COLO829 (cell line): ENCODE results near the gene TBL1XR1.
A peak's percentile ranks its signal among the peaks of the same experiment; 100 is the strongest.
"Not testable (repeated sequence)": the region's sequence is repeated elsewhere in the genome, so short reads cannot be mapped to it uniquely, and the experiment has no call there.

Experiments
- DNase-seq: peaks from one replicate; pipeline ENCODE4 v3.0.0; 2012; ENCODE audit warnings: low spot score

Gene TBL1XR1

DNA sequence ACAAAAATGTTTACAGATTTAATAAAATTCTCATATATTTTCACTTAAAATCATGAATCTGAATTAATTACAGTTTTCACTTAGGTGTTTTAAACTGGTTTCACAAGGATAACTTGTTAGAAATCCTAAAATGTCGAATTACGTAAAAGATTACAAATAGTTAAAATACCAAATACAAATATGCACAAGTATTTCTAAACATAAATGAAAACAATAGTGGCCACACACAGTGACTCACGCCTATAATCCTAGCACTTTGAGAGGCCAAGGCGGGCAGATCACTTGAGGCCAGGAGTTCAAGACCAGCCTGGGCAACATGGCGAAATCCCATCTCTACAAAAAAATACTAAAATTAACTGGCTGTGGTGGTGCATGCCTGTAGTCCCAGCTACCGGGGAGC, 10.9 kb upstream of the TBL1XR1 start:
- no peak for DNase-seq

DNA sequence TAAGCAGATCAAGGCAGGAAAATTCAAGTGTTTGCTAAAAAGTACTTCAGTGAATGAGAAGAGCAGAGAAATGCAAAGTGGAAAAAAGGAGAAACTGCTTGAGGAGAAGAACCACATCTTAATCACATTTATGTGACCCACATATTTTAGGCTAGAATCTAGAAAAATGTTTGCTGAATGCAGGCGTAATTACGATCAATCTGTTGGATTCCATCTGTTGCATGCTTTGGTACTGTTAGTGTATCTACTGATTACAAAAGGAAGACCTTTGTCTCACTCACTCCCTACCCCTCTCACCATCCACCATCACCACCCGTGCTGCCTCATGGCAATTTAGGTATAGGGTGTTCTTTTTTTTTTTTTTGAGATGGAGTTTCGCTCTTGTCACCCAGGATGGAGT, 9.7 kb upstream of the TBL1XR1 start:
- DNase-seq = no peak

DNA sequence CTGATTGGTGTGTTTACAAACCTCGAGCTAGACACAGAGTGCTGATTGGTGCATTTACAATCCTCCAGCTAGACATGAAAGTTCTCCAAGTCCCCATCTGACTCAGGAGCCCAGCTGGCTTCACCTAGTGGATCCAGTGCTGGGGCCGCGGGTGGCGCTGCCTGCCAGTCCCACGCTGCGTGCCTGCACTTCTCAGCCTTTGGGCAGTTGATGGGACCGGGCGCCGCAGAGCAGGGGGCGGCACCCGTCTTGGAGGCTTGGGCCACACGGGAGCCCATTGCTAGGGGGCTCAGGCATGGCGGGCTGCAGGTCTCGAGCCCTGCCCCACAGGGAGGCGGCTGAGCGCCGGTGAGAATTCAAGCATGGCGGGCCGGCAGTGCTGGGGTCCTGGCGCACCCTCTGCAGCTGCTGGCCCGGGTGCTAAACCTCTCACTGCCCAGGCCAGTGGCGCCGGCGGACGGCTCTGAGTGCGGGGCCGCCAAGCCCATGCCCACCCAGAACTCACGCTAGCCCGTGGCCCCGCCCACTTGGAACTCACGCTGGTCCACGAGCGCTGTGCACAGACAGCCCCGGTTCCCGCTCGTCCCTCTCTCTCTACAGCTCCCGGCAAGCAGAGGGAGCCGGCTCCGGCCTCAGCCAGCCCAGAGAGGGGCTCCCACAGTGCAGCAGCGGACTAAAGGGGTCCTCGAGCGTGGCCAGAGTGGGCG, 6.6 kb upstream of the TBL1XR1 start:
- DNase-seq = no peak

DNA sequence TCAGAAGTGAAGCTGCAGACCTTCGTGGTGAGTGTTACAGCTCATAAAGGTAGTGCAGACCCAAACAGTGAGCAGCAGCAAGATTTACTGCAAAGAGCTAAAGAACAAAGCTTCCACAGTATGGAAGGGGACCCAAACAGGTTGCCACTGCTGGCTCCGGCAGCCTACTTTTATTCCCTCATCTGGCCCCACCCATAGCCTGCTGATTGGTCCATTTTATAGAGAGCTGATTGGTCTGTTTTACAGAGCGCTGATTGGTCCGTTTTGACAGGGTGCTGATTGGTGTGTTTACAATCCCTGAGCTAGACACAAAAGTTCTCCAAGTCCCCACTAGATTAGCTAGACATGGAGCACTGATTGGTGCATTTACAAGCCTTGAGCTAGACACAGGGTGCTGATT, 5.7 kb upstream of the TBL1XR1 start:
- DNase-seq = not testable (repeated sequence)

DNA sequence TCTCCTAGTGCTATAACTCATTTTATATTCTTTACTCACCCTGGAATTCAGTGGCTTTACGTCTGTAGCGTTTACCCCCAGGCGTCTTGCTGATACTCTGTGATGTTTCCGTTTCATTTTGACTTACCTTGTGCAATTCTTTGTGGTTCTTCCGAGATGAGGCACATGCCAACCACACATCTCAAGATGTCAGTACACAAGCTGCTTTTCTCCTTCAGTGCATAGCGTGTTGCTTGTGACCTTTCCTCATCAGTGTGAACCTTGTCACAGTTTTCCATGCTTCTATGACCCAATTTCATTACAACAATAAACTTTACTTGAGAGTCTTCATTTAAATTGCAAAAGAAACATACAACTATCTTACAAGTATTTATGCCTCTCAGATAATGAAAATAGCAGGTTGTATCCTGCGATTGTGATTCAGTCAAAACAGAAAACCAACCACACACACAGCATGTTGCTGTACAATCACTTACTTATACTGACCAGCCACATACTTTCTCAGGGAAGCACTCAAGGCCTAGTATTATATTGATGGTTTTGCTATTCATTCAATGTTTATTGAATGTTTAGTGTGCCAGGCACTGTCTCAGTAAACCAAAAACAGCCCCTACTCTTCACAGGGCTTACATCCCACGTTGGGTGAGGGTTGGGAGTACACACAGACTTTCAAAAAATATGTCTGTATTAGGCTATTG, 4.6 kb upstream of the TBL1XR1 start:
- no peak for DNase-seq

DNA sequence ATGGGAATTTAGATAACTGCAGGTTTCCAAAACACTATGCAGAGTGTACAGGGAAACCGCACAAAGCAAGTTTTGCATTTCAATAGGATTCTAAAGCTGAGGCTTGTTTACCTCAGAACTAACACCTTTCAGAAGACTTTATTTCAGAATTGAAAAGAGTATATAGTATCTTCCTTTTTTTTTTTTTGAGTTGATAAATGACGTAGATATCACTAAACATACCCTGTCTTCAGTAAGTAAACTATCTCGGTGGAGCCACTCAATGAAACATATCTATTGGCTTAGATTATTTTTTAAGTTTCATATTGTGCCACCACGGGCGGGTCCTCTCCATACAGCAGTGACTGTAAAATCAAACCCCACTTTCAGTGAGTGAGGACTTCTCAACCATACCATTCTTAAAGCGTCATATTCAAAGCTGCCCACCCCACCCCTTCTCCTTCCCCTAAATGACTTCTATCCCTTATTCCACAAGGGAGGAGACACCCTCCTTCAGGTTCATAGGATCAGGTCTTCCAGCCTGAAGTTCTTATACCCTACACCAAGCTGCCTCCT, 2.0 kb upstream of the TBL1XR1 start:
- DNase-seq = no peak

DNA sequence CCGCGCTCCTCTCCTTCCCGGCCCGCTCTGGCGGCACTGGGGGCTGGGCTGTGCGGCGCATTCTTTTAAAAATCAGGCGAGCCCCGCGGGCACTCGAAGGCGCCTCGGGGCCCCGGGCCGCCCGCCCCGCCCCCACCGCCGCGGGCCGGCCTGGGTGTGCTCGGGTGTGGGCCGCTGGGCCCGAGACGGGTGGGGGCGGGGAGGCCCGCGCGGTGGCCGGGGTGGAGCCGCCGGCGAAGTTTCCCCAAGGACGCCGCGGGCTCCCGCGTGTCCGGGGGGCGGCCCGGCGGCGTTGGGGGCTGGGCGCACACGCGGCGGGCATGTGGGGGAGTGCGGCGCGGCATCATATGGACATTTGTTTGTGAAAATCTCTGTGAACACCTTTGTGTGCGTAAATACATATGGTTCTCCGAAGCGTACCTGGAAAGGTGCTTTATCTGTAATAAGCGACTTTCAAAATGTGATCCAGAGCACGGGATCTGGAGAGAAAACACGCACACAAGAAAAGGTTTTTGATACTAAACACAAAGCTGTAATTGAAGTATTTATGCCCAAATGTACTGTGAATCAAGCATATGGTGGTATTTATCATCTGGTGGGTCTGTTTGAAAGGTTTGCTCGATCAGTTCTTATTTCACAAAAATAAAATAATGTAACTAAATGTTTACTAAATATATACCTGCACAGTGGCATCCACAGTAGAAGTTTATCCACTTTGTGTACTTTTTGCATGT, 612 bp upstream of the TBL1XR1 start:
- peak; percentile 68 for DNase-seq

DNA sequence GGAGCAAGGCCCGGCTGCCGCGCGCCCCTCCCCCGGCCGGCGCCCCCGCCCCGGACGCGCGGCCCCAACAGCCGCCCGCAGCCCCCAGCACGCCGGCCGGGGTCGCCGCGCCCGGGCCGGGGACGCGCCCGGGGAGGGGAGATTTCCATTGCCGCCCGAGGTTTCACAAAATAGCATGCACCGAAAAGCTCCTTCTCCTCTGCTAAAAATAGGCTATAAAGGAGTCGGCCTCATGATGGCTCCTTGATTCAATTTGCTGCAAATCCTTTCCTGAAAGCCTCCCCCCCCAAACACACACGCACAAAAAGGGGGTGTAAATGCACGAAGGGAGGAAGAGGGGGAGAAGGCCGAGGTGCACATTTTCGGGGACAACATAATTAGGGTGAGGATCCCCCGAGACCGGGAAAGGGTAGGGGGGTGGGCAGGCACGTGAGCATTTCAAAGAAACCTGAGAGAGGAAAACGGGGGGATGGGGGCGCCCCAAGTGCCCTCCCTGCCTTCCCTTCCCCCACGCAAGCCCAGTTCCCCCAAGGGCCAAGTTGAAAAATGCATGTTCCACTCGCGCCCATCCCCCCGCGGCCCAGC, 734 bp downstream of the TBL1XR1 start:
- no peak for DNase-seq

DNA sequence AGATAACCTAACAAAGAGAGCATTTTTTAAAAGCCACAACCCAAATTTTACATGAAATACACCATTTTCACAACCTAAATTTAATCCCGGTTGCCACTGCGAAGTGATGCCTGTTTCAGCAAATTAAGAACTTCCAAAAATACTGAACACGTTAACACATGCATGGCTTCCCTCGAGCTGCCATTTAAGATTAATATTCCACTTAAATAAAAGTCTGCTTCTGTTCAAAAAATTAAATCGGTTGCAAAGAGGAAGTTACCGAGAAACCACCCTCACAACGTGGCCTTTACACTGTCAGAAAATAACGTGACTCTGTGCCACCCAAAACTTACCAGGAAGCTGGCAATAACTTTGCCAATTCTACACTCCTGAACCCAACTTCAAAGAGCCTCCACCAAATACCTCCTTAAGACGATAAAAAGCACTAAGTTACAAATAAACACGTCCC, 1.2 kb downstream of the TBL1XR1 start:
- no peak for DNase-seq

DNA sequence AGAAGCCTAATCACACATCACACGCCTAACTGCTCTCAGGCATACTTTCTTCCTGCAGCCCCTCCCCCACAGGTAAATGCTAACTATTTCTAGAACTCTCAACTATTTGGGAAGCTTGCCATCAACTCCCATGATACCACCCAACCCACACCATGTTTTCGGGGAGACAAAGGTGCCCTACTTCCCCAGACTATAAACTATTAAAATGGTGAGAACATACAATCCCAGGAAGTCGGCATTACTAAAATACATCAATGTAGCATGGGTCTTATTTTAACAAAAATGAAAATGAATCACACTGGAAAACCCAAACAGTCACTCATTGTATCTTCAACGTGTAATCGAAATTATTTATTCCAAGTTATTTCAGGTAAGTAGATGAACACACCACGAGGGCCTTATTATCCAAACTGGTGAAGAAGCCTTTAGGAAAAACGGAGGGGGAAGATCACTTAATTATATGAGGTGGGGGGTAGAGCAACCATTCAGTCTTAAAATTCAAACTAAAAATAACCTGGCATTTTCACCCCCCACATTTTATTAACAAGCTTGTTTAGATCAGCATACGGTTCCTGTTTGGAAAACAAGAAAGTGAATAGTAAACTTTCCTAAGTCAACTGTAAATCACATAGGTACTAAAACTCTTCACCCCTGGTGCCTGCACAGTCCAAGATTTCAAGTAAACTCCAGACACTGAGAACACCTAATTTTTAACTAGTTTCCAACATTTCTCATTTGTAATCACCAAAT, 1.9 kb downstream of the TBL1XR1 start:
- no peak for DNase-seq

DNA sequence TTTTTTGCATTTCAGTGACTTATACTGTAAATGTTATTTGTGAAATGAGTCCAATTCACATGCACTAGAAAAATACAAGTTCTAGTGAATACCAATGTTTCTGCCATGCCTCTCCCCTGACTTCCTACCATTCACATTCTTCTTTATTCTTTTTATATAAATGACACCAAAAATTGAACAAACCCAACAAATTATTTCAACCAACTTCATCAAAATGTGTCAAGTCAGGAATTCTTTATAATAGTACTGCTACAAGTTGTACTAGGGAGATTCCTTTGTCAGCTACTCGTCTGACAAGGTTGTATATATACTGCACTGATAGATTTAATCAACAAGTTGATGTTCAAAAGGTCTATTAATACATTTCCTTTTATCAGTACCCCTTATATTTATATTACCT, 3.0 kb downstream of the TBL1XR1 start:
- no peak for DNase-seq

DNA sequence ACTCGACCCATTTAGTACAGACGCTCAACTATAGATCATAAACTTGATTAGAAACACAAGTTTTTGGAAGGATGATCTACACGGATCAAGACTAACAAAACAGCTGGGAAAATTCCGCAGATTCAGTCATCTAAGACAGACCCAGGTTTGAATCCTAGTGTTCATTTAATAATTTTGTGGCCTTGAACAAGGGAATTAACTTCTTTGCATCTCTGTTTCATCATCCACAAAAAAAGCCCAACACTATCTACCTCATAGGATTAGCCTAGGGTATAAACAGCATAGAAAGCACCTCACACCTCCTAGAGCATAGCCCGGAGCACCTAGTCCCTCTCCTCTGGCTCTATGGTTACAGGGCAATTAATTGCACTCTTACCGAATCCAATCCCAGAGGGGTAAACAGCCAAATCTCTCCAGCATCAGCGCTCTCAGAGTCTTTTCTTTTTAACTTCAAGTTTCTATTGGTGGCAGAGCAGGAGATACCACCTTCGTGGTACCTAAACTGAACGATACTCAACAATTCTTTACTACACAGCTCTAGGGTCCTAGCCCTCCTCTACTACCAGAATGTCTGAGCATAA, 3.5 kb downstream of the TBL1XR1 start:
- DNase-seq = no peak

DNA sequence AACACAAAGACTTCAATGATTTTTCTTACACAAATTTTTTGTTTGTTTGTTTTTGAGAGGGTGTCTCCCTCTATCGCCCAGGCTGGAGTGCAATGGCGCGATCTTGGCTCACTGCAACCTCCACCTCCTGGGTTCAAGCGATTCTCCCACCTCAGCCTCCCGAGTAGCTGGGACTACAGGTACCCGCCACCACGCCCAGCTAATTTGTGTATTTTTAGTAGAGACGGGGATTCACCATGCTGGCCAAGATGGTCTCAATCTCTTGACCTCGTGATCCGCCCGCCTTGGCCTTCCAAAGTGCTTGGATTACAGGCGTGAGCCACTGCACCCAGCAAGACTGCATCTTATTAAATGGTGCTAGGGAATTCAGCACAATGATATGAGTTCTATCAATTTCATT, 4.0 kb downstream of the TBL1XR1 start:
- DNase-seq = not testable (repeated sequence)

DNA sequence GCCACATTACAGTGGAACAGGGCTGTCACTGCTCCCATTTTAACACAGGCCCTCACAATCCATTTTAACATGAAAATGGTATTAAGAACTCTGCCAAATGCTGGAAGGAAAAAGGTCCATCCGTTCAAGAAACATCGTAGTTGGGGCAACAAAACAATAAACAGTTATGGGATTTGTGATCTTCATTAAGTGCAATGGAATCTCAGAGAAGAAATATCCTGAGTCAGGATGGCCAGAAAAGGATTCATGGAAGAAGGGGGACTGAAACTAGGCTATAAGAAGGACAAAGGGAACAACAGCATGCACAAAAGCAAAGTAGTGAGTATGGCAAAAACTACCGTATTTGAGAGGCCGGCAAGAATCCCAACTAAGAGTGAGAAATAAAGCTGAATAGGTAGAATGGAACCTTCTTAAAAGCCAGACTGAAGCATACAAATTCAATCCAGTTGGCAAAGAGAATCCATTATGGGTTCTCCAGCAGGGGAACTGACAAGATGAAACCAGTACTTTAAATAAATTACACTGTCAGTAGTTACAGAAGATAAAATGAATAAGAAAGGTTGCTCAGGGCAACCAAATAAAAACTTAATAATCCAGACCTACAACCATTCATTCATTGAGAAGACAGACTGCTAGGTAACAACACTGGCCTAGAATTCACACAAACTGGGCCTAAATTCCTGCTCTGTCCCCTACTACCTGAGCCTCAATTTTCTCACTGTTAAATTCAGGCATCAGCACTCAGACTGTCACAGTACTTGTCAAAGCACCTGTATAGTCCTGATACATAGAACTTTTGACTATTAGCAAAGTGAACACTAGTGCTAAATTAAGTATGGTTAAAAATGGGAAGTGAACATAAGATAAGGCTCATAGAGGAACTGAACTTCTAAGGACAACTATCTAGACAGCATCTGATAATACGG, 6.3 kb downstream of the TBL1XR1 start:
- no peak for DNase-seq

DNA sequence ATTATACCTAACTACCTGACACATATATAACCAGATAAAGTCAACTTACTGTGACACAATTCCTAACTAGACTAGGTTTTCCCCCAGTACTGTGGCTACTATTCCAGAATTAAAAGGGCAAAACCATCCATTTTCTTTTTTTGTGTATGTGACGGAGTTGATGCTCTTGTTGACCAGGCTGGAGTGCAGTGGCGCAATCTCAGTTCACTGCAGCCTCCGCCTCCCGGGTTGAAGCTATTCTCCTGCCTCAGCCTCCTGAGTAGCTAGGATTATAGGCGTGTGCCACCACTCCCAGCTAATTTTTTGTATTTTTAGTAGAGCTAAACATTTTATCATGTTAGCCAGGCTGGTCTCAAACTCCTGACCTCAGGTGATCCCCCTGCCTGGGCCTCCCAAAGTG, 7.1 kb downstream of the TBL1XR1 start:
- not testable (repeated sequence) for DNase-seq

DNA sequence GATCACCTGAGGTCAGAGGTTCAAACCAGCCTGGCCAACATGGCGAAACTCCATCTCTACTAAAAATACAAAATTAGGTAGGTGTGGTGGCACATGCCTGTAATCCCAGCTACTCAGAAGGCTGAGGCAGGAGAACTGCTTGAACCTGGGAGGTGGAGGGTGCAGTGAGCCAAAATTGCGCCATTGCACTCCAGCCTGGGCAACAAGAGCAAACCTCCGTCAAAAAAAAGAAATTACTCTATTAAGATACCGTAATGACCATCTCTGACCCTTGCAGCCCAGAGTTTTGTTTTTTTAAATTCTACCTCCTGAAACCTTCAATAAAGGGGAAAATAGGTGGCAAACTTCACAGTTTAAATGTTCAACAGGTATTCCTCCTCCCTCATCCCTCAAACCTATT, 9.0 kb downstream of the TBL1XR1 start:
- DNase-seq = not testable (repeated sequence)

DNA sequence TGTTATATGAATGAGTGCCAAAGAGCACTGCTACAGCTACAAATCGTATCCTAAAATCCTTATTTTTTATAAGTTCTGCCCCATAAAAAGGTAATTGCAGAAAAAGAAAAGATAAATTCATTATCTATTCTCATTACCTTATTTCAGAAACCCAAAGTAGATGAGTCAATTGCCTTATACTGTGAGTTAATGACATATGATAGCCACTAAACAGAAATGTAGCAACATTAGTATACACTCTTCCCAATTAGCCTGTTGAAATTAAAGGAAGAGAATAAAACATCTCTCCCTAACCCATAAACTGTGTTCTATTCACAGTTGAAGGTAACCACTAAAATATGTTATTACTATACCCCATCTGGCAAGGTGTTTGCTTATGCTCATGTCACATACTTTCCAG, 11.0 kb downstream of the TBL1XR1 start:
- DNase-seq = no peak

DNA sequence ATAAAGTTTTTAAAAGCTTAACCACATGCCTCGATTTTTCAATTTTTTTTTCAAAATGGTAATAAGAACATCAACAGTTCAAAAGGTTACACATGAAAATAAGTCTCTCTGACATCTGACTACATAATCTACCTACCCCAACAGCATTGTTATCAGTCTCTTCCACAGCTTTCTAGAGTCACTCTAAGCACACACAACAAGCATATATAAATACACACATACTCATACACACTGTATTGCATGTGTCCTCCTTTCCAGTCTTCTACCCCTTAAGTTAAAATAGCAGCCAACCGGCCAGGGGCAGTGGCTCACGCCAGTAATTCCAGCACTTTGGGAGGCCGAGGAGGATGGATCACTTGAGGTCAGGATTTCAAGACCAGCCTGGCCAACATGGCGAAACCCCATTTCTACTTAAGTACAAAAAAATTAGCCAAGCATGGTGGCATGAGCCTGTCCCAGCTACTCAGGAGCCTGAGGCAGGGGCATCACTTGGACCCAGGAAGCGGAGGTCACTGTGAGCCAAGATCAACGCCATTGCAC, 12.2 kb downstream of the TBL1XR1 start:
- no peak for DNase-seq

DNA sequence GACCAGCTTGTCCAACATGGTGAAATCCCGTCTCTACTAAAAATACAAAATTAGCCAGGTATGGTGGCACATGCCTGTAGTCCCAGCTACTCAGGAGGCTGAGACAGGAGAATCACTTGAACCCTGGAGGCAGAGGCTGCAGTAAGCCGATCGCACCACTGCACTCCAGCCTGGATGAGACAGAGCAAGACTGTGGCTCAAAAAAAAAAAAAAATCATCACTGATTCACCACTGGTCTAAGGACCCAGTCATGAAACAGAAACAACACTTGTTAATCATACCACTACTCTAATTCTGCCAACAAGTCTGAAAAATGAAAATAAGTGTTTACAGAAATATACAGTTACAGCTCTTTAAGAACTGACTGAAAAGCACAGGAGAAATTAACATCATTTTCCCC, 12.7 kb downstream of the TBL1XR1 start:
- DNase-seq = not testable (repeated sequence)

DNA sequence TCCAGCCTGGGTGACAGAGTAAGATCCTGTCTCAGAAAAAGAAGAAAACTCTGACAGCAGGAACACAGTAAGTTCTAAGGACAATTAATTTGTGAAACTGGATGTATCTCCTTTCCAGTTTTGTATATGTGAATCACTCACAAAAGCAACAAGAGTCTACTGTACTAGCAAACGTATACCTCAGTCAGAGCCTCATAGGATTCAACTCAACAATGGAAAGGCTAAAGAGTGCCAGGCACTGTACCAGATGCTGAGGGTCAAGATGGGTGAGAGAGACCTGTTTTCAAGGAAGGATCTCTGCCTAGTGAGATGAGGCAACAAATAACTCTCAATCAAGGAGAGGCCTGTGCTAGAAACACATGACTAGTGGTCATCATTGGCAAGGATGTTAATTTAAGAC, 14.9 kb downstream of the TBL1XR1 start:
- DNase-seq = no peak
